Progenitor cell of endocrine pancreas (in vitro differentiated cells): ENCODE results near the gene TLR10. TPM values are rescaled to one million over a fixed set of nuclear protein-coding genes. Genes with fewer than 3 reads are reported as not detected.

Source experiments
- DNase-seq: peaks from one replicate; pipeline ENCODE4 v3.0.0; 2021; ENCODE audit warnings: low spot score; ENCODE audit not compliant: unreplicated experiment
- H3K27ac Mint-ChIP-seq: 2 replicates; pipeline ENCODE4 v1.8.0; 2021; ENCODE audit warnings: mild to moderate bottlenecking, moderate library complexity, mixed read lengths
- H3K27me3 Mint-ChIP-seq: 2 replicates; pipeline ENCODE4 v1.8.0; 2021; ENCODE audit warnings: mixed read lengths
- H3K36me3 Mint-ChIP-seq: 2 replicates; pipeline ENCODE4 v1.8.0; 2022; ENCODE audit warnings: mixed read lengths; ENCODE audit not compliant: insufficient read depth
- H3K4me1 Mint-ChIP-seq: 2 replicates; pipeline ENCODE4 v1.8.0; 2021; ENCODE audit warnings: low read depth, mixed read lengths
- H3K4me3 Mint-ChIP-seq: 2 replicates; pipeline ENCODE4 v1.8.0; 2021; ENCODE audit warnings: low read depth, mild to moderate bottlenecking, moderate library complexity, mixed read lengths
- H3K9me3 Mint-ChIP-seq: 2 replicates; pipeline ENCODE4 v1.8.0; 2021; ENCODE audit warnings: low read depth, mixed read lengths
- total RNA-seq: library from RNA; stranded (reverse); gene quantifications from 2 replicates; pipeline ENCODE4 v1.2.1, GENCODE V29; 2021
- TF ChIP-seq, protein P1 (sequence below): fragments of 200-600 bp; sonication (generic); IDR thresholded peaks from one replicate; pipeline ENCODE4 v1.5.0; 2021; ENCODE audit warnings: antibody characterized with exemption, mild to moderate bottlenecking; ENCODE audit not compliant: unreplicated experiment

The TLR10 gene
- total RNA-seq, 1 donor from 2014 or later: 2.1 TPM

DNA sequence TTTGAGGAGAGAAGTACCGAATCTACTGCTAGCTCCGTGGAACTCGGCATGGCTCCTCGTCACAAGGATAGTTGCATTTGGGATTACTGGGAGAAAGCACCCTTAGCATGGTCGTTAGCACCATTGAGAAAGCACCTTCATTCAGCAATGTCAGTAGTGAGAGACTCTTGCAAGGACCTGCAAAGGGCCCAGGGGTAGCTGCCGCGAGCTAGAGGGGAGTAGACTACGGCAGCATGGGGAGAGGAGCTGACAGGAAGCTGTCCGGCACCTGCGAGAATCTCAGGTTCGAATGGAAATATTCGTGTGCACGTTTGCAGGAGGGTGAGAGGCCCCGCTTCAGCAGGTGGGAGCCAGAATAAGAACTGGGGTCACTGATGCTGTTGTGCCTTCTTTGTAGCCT lies 20.2 kb downstream of the TLR10 start:
- DNase-seq: no peak
- no peaks in the 10 kb centered on the region for H3K9me3 Mint-ChIP-seq
- no peak overlapping the region for H3K4me3 Mint-ChIP-seq
- TF ChIP-seq, protein P1, sequence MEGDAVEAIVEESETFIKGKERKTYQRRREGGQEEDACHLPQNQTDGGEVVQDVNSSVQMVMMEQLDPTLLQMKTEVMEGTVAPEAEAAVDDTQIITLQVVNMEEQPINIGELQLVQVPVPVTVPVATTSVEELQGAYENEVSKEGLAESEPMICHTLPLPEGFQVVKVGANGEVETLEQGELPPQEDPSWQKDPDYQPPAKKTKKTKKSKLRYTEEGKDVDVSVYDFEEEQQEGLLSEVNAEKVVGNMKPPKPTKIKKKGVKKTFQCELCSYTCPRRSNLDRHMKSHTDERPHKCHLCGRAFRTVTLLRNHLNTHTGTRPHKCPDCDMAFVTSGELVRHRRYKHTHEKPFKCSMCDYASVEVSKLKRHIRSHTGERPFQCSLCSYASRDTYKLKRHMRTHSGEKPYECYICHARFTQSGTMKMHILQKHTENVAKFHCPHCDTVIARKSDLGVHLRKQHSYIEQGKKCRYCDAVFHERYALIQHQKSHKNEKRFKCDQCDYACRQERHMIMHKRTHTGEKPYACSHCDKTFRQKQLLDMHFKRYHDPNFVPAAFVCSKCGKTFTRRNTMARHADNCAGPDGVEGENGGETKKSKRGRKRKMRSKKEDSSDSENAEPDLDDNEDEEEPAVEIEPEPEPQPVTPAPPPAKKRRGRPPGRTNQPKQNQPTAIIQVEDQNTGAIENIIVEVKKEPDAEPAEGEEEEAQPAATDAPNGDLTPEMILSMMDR: no peak
- no peaks in the 10 kb centered on the region for H3K36me3 Mint-ChIP-seq
- peaks cover 3% of the 10 kb centered on the region for H3K4me1 Mint-ChIP-seq
- no peak overlapping the region for H3K27ac Mint-ChIP-seq
- no peaks in the 10 kb centered on the region for H3K27me3 Mint-ChIP-seq

DNA sequence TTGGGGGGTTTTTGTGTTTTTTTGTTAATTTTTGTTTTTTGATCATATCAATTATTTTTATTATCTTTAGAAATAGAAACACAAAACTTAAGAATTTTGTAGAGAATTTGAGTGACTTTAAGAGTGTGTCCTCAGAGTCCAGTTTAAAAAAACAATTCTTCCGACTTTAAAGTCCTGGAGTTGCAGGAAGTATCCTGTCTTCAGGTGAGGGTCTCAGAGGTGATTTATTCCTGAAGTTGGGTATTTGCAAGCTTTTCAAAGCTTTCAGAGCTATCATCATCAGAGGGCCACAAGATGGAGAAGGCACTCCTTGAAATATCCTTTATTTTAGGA lies 23.0 kb downstream of the TLR10 start:
- no peaks in the 10 kb centered on the region for H3K36me3 Mint-ChIP-seq

GRCh38 chr4:38759113-38759789 lies 23.5 kb downstream of the TLR10 start:
- DNase-seq: peak; percentile 39
- Mint-ChIP-seq H3K9me3 (no peaks in the 10 kb centered on the region), H3K27me3 (no peaks in the 10 kb centered on the region), H3K4me1 (peaks cover 3% of the 10 kb centered on the region), H3K27ac (no peak overlapping the region), H3K36me3 (no peaks in the 10 kb centered on the region), H3K4me3 (no peak overlapping the region)
- TF ChIP-seq, protein P1: peak; percentile 86

More for the DNA sequence above, 23.0 kb downstream of the TLR10 start:
- peaks cover 3% of the 10 kb centered on the region for H3K4me1 Mint-ChIP-seq
- no peak overlapping the region for H3K27ac Mint-ChIP-seq
- no peak overlapping the region for H3K4me3 Mint-ChIP-seq
- TF ChIP-seq, protein P1: no peak
- DNase-seq: no peak
- H3K27me3 Mint-ChIP-seq: no peaks in the 10 kb centered on the region
- no peaks in the 10 kb centered on the region for H3K9me3 Mint-ChIP-seq

DNA sequence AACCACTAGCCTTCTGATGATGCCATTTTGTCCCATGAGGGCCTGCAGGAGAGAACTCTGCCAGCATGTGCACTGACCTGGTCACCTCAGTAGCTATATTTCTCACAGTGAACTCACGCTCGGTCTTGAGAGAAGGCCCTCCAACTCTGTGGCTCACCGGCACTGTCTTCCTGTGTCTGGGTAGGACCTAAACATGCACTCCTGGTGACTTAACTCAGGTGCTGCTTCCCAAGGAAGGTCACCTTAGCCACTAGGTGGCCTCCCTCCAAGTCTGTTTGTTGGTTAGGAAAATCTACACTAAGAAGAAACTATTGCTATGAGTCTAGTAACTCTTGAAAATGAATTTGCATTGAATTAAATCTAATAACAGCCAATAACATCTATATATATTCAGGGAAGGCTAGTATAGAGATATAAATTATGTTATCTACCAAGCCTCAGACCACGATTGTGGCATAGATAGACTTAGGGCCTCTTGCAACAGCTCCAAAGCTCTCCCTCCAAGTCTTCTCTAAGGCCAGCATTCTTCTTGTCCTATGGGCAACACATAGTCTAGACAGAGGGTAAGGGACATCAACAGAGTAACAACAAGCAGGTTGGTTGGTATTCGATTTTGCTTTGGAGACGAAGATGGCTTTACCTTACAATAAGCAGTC lies 24.7 kb downstream of the TLR10 start:
- H3K27me3 Mint-ChIP-seq: no peaks in the 10 kb centered on the region
- DNase-seq: no peak
- H3K9me3 Mint-ChIP-seq: no peaks in the 10 kb centered on the region
- no peaks in the 10 kb centered on the region for H3K36me3 Mint-ChIP-seq
- TF ChIP-seq, protein P1: peak; percentile 63
- H3K4me1 Mint-ChIP-seq: peaks cover 3% of the 10 kb centered on the region
- no peak overlapping the region for H3K4me3 Mint-ChIP-seq
- H3K27ac Mint-ChIP-seq: no peak overlapping the region

DNA sequence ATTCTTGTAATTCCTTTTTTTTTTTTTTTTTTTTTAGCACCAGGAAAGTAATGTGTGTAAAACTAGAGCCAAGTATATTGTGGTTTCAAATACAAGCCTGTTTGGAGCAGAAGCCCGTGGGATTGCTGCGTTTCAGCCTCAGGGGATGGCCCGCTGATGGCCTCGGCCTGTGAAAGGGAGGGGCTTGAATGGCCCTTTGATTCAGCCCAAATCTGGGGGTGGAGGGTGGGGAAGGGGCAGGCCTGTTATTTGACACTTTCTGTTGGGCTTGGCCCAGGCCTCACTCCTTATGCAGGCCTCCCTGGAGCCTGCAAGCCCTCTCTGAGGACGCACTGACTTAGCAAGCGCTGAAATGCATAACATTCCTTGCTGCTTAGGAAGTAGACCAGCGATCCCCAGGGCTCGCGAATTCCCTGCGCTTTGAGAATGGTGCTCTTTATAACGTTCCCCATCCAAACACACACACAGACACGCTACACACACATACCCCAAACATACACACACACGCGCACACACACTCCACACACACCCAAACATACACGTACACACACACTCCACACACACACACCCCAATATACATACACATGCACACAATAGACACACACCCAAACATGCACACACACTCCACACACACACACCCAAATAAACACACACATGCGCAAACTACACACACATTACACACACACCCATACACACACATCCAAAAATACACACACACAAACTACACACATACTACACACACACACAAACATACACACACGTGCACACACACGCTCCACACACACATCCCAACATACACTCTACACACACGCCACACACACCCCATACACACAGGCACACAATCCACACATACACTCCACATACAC lies 29.6 kb downstream of the TLR10 start:
- DNase-seq: peak; percentile 49
- TF ChIP-seq, protein P1: no peak
- peaks cover 6% of the 10 kb centered on the region for H3K9me3 Mint-ChIP-seq
- H3K27me3 Mint-ChIP-seq: no peaks in the 10 kb centered on the region
- no peaks in the 10 kb centered on the region for H3K4me1 Mint-ChIP-seq
- no peak overlapping the region for H3K27ac Mint-ChIP-seq
- peaks cover 2% of the 10 kb centered on the region for H3K36me3 Mint-ChIP-seq
- no peak overlapping the region for H3K4me3 Mint-ChIP-seq
